Measurements from ENCODE around the gene SLC24A4. TPM values are rescaled to one million over a fixed set of nuclear protein-coding genes. Genes with fewer than 3 reads are reported as not detected.

Gene SLC24A4
- total RNA-seq, 1 experiment from 2014 or later = not detected

DNA sequence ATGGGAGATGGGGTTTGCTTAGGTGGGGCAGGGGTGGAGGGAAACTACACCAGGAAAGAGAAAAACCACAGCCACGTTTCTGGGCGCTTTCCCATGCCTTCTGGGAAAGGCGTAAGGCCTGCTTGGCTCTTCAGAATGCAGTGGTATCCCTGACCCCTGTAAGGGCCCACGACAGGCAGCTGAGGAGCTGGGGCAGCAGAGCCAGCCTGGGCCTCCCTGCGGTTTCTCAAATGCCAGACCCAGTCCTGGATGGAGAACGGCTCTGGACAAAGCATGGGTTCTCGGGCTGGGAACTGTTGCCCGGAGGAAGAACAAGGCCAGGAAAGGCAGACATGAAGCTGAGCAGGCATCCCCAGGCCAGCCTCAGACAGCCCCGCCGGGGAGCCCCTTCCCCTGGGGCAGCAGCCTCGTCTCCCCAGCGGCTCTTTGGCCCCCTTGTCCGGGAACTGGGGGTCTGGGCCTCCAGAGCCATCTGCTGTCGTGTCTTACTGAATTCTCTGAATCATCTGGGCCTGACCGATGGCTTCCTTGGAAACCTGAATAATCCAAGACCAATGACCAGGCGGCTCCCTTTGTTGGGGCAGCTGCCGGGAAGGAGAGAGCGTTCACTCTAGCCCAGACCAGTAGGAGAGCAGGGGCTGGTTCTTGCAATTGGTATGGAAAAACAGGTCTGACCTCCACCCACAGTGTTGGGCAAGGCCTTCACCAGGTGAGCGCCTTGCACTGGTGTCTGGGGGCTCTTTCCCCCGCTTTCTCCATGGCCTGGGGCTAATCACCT is 126.6 kb downstream of the SLC24A4 start (continued):
- no peak for TF ChIP-seq ELF1 (IDR thresholded peaks at IDR 0.05; ENCODE audit: borderline replicate concordance, low read depth)
- no peak for TF ChIP-seq POLR2AphosphoS5 (IDR thresholded peaks at IDR 0.05; ENCODE audit: low read depth, low read length)

DNA sequence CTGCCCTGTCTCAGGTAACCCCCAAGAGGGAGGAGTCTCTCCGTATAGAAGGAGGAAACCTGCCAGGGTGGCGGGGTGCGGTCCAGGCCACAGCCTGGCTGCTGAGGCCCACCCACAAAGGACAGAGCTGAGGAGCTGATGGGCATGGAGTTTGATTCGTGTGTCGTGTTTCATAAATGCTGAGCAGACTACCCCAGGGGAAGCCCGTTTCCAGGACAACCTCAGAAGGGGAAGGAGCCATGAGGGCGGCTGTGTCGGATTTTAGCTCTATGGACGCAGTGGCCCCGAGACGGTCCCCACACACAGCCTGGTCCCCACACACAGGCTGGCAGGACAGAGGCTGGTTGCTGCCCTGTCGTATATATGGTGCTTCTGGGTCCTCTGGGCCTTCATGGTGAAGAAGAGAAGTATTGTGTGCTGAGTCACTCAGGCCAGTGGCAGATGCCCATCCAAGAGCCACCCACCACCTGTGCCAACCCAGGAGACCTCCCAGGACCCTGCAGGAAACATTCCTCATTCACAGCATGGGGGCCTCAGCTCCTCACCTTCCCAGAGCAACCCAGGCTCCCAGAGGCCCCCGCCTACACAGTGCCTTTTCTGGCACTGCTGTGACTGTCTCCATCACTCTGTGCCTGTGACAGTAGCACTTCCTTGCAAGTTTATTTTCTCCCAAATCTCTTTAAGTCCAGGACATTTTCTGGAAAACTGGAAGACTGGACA is 127.5 kb downstream of the SLC24A4 start:
- intact Hi-C loops (cut with micrococcal nuclease) = no loop called here
- no peaks in the 10 kb centered on the region; a peak in 1 of 4 replicates for H3K4me1 ChIP-seq (ENCODE audit: control insufficient read depth in 1 of 2, insufficient read depth in 2 of 2, low read length in 2 of 2)
- ATAC-seq (peak; percentile 38; the same call in 1 of the 2 replicates), DNase-seq (ENCODE audit: low read depth, low spot score) (no peak)
- ChIA-PET RAD21 (ENCODE audit: low non-redundant PET in 1 of 2, low total read pairs in 2 of 2, uncharacterized antibody in 2 of 2, unreplicated experiment in 2 of 2) (no interaction called here), CTCF (no interaction called here), POLR2A (no interaction called here)
- H3K9me2 ChIP-seq (ENCODE audit: insufficient read depth) = no peaks in the 10 kb centered on the region
- H3K27me3 ChIP-seq (ENCODE audit: insufficient read depth, low read length) = no peaks in the 10 kb centered on the region
- H3K4me2 ChIP-seq (ENCODE audit: low read length) = no peak overlapping the region
- H3K79me2 ChIP-seq (ENCODE audit: insufficient read depth, low read length) = no peaks in the 10 kb centered on the region
- H2AFZ ChIP-seq (ENCODE audit: low read depth, low read length, poor library complexity, severe bottlenecking) = no peak overlapping the region
- H4K20me1 ChIP-seq (ENCODE audit: insufficient read depth) = no peaks in the 10 kb centered on the region
- H3K9me3 ChIP-seq (ENCODE audit: control insufficient read depth in 1 of 2, insufficient read depth in 1 of 2, low read depth in 1 of 2, low read length in 2 of 2) = no peaks in the 10 kb centered on the region
- no peak overlapping the region for H3K4me3 ChIP-seq (replicated peaks in 1 of 2; ENCODE audit: low read depth in 1 of 2, low read length in 2 of 2)
- H3K9ac ChIP-seq (ENCODE audit: low read length) = no peak overlapping the region
- H3K36me3 ChIP-seq (ENCODE audit: control insufficient read depth in 1 of 2, insufficient read depth in 2 of 2, low read length in 2 of 2) = no peaks in the 10 kb centered on the region
- no TSS peak for BruUV-seq (replicated peaks)
- no peak overlapping the region for H3K27ac ChIP-seq (ENCODE audit: low read depth, low read length)
- TF ChIP-seq EZH2 (IDR thresholded peaks at IDR 0.05) (no peak), POLR2AphosphoS5 (IDR thresholded peaks at IDR 0.05; ENCODE audit: low read depth, low read length) (no peak), TCF7L2 (IDR thresholded peaks at IDR 0.05; ENCODE audit: borderline replicate concordance, extremely low read depth, insufficient read depth, insufficient read length) (no peak), CEBPB (IDR thresholded peaks at IDR 0.05; ENCODE audit: low read depth) (no peak), CBX3 (IDR thresholded peaks at IDR 0.05; ENCODE audit: low read depth) (no peak), ELF1 (IDR thresholded peaks at IDR 0.05; ENCODE audit: borderline replicate concordance, low read depth) (no peak), SRF (IDR thresholded peaks at IDR 0.05; ENCODE audit: low read depth) (no peak)
- TF ChIP-seq, protein P1, sequence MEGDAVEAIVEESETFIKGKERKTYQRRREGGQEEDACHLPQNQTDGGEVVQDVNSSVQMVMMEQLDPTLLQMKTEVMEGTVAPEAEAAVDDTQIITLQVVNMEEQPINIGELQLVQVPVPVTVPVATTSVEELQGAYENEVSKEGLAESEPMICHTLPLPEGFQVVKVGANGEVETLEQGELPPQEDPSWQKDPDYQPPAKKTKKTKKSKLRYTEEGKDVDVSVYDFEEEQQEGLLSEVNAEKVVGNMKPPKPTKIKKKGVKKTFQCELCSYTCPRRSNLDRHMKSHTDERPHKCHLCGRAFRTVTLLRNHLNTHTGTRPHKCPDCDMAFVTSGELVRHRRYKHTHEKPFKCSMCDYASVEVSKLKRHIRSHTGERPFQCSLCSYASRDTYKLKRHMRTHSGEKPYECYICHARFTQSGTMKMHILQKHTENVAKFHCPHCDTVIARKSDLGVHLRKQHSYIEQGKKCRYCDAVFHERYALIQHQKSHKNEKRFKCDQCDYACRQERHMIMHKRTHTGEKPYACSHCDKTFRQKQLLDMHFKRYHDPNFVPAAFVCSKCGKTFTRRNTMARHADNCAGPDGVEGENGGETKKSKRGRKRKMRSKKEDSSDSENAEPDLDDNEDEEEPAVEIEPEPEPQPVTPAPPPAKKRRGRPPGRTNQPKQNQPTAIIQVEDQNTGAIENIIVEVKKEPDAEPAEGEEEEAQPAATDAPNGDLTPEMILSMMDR (IDR thresholded peaks at IDR 0.05 in 2 of 3, conservative IDR thresholded peaks at IDR 0.05 in 1 of 3; ENCODE audit: borderline replicate concordance in 1 of 3, insufficient read depth in 1 of 3, low read depth in 2 of 3, low read length in 2 of 3) = no peak
- TF ChIP-seq, protein P2, sequence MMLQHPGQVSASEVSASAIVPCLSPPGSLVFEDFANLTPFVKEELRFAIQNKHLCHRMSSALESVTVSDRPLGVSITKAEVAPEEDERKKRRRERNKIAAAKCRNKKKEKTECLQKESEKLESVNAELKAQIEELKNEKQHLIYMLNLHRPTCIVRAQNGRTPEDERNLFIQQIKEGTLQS (IDR thresholded peaks at IDR 0.05) = no peak
- TF ChIP-seq, protein P3, sequence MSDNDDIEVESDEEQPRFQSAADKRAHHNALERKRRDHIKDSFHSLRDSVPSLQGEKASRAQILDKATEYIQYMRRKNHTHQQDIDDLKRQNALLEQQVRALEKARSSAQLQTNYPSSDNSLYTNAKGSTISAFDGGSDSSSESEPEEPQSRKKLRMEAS (IDR thresholded peaks at IDR 0.05) = no peak
- TF ChIP-seq, protein P4, sequence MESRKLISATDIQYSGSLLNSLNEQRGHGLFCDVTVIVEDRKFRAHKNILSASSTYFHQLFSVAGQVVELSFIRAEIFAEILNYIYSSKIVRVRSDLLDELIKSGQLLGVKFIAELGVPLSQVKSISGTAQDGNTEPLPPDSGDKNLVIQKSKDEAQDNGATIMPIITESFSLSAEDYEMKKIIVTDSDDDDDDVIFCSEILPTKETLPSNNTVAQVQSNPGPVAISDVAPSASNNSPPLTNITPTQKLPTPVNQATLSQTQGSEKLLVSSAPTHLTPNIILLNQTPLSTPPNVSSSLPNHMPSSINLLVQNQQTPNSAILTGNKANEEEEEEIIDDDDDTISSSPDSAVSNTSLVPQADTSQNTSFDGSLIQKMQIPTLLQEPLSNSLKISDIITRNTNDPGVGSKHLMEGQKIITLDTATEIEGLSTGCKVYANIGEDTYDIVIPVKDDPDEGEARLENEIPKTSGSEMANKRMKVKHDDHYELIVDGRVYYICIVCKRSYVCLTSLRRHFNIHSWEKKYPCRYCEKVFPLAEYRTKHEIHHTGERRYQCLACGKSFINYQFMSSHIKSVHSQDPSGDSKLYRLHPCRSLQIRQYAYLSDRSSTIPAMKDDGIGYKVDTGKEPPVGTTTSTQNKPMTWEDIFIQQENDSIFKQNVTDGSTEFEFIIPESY (IDR thresholded peaks at IDR 0.05; ENCODE audit: extremely low read depth, insufficient replicate concordance, low read length) = no peak
